HG03060 (cell line): Measurements from ENCODE around the gene VWA3A.
"Not testable (repeated sequence)": the region's sequence is repeated elsewhere in the genome, so short reads cannot be mapped to it uniquely, and the experiment has no call there.

Experiments
- ATAC-seq: cut with Tn5 transposase; IDR thresholded peaks from one replicate; pipeline ENCODE4 v1.9.1; 2021; ENCODE audit warnings: low read depth, moderate number of reproducible peaks; ENCODE audit not compliant: unreplicated experiment

Gene VWA3A

GRCh38 chr16:22195695-22196558 is 103.6 kb downstream of the VWA3A start:
- ATAC-seq, result peak; percentile 25

GRCh38 chr16:22196559-22197168 is 104.3 kb downstream of the VWA3A start:
- not testable (repeated sequence) for ATAC-seq

GRCh38 chr16:22198547-22199293 is 106.4 kb downstream of the VWA3A start:
- no peak for ATAC-seq

- ATAC-seq, result no peak
Observed at GRCh38 chr16:22202261-22202637, 109.9 kb downstream of the VWA3A start.

GRCh38 chr16:22203091-22203490 is 110.8 kb downstream of the VWA3A start:
- ATAC-seq, result no peak

GRCh38 chr16:22204091-22204655 is 111.8 kb downstream of the VWA3A start:
- no peak for ATAC-seq

- ATAC-seq, result no peak
Observed at GRCh38 chr16:22205577-22206012, 113.3 kb downstream of the VWA3A start.

GRCh38 chr16:22206013-22206841 is 113.9 kb downstream of the VWA3A start, which contains the start of gene EEF2K:
TSS of gene EEF2K (plus strand) at chr16:22206278. CDS start at chr16:22225730, 19,452 bp downstream.
- ATAC-seq, result peak; percentile 62
